Fibroblast of lung (primary cell): ENCODE results near the gene SCMH1. TPM values are rescaled to one million over a fixed set of nuclear protein-coding genes. Genes with fewer than 3 reads are reported as not detected.

Experiments
- DNase-seq, 2 donors: peaks; one replicate each; pipeline versions ENCODE4 v3.0.0 to v3.0.0-alpha.2; 2010; ENCODE audit warnings: low read depth in 2 of 2
- H2AFZ ChIP-seq: 2 replicates; pipeline ENCODE4 v1.5.1; 2012; ENCODE audit warnings: low read length, control low read depth, inconsistent platforms
- H3K27ac ChIP-seq: 2 replicates; pipeline ENCODE4 v1.5.1; 2011; ENCODE audit warnings: low read length, control low read depth; ENCODE audit not compliant: insufficient read depth
- H3K27me3 ChIP-seq: 2 replicates; pipeline ENCODE4 v1.5.1; 2011; ENCODE audit warnings: mild to moderate bottlenecking, low read length; ENCODE audit not compliant: control insufficient read depth, insufficient read depth
- H3K36me3 ChIP-seq: 2 replicates; pipeline ENCODE4 v1.5.1; 2011; ENCODE audit warnings: low read length; ENCODE audit not compliant: control insufficient read depth, insufficient read depth
- H3K4me1 ChIP-seq: 2 replicates; pipeline ENCODE4 v1.5.1; 2011; ENCODE audit warnings: low read length; ENCODE audit not compliant: control insufficient read depth, insufficient read depth; ENCODE audit errors: extremely low read depth
- H3K4me2 ChIP-seq: 2 replicates; pipeline ENCODE4 v1.5.1; 2011; ENCODE audit warnings: low read length, control low read depth; ENCODE audit not compliant: insufficient read depth; ENCODE audit errors: extremely low read depth
- H3K4me3 ChIP-seq, 4 experiments: fragments of 200-600 bp in 1 of 4; sonication (generic) in 1 of 4; replicated peaks in 1 of 4; 2 replicates each; pipeline ENCODE4 v1.5.1; 2011 to 2016; ENCODE audit warnings: low read length in 4 of 4, low read depth in 3 of 4, mild to moderate bottlenecking in 3 of 4, control low read depth in 2 of 4, inconsistent platforms in 1 of 4, mixed read lengths in 1 of 4; ENCODE audit not compliant: insufficient read depth in 1 of 4; ENCODE audit errors: control extremely low read depth in 1 of 4
- H3K79me2 ChIP-seq: 2 replicates; pipeline ENCODE4 v1.5.1; 2012; ENCODE audit warnings: mild to moderate bottlenecking, low read length, inconsistent platforms; ENCODE audit not compliant: control insufficient read depth, insufficient read depth
- H3K9ac ChIP-seq: 2 replicates; pipeline ENCODE4 v1.5.1; 2011; ENCODE audit warnings: mild to moderate bottlenecking, low read length, control low read depth; ENCODE audit not compliant: insufficient read depth
- H3K9me3 ChIP-seq: 2 replicates; pipeline ENCODE4 v1.5.1; 2012; ENCODE audit warnings: low read depth, low read length; ENCODE audit not compliant: control insufficient read depth, insufficient read depth
- H4K20me1 ChIP-seq: 2 replicates; pipeline ENCODE4 v1.5.1; 2011; ENCODE audit warnings: low read length; ENCODE audit not compliant: control insufficient read depth, insufficient read depth; ENCODE audit errors: extremely low read depth
- EZH2 ChIP-seq: IDR thresholded peaks from 2 replicates; pipeline ENCODE4 v1.5.1; 2012; ENCODE audit warnings: low read length, control low read depth, mild to moderate bottlenecking; ENCODE audit errors: missing control alignments
- polyA plus RNA-seq, 2 donors: library from polyadenylated mRNA; depleted of rRNA in 1 of 2; stranded (reverse) in 1 of 2; unstranded in 1 of 2; fragments of >200 nt; gene quantifications; 2 replicates each; pipeline ENCODE4 v1.2.1, GENCODE V29; 2011 to 2012; ENCODE audit warnings: missing spikeins in 1 of 2
- total RNA-seq: library from RNA; depleted of rRNA; stranded (reverse); fragments of >200 nt; gene quantifications from 2 replicates; pipeline ENCODE4 v1.2.1, GENCODE V29; 2014
- TF ChIP-seq, protein P1 (sequence below), 2 donors: IDR thresholded peaks in 1 of 2; conservative IDR thresholded peaks in 1 of 2; 1 replicate in 1 of 2; 2 replicates in 1 of 2; pipeline ENCODE4 v1.5.1; 2011 to 2012; ENCODE audit warnings: low read length in 2 of 2, control low read depth in 1 of 2, inconsistent platforms in 1 of 2, low read depth in 1 of 2, mild to moderate bottlenecking in 1 of 2

SCMH1 gene
- total and polyA plus RNA-seq, 2 donors (not counting 1 experiment from before 2014, with no cell fraction given), result 20.8 to 24.8 TPM

DNA sequence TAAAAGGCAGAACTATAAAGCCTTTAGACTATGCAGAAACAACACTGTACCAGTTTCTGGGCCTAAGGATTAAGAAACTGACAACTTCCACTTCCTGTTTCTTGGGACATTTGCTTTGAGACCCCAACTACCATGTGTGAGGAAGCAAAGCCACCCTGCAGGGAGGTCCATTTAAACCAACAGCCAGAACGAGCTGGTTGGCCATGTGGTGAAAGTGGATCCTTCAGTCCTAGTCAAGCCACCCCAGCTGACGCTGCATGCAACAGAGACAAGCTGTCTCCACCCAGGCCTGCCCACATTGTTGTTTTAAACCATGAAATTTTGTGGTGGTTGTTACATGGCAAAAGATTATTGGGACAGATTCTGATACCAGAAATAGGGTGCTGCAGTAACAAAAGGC is 188.8 kb downstream of the SCMH1 start:
- no peaks in the 10 kb centered on the region for H3K79me2 ChIP-seq
- H3K4me2 ChIP-seq, result no peak overlapping the region
- no peak for DNase-seq
- no peak overlapping the region for H3K27ac ChIP-seq
- H3K4me3 ChIP-seq, result no peak overlapping the region
- H3K36me3 ChIP-seq, result peaks cover 6% of the 10 kb centered on the region
- TF ChIP-seq EZH2, result no peak
- TF ChIP-seq, protein P1, sequence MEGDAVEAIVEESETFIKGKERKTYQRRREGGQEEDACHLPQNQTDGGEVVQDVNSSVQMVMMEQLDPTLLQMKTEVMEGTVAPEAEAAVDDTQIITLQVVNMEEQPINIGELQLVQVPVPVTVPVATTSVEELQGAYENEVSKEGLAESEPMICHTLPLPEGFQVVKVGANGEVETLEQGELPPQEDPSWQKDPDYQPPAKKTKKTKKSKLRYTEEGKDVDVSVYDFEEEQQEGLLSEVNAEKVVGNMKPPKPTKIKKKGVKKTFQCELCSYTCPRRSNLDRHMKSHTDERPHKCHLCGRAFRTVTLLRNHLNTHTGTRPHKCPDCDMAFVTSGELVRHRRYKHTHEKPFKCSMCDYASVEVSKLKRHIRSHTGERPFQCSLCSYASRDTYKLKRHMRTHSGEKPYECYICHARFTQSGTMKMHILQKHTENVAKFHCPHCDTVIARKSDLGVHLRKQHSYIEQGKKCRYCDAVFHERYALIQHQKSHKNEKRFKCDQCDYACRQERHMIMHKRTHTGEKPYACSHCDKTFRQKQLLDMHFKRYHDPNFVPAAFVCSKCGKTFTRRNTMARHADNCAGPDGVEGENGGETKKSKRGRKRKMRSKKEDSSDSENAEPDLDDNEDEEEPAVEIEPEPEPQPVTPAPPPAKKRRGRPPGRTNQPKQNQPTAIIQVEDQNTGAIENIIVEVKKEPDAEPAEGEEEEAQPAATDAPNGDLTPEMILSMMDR (conservative IDR thresholded peaks at IDR 0.05 in 1 of 2, IDR thresholded peaks at IDR 0.05 in 1 of 2; ENCODE audit: low read depth in 1 of 2, low read length in 2 of 2), result no peak
- no peak overlapping the region for H3K9ac ChIP-seq
- no peaks in the 10 kb centered on the region for H3K4me1 ChIP-seq
- H2AFZ ChIP-seq, result no peak overlapping the region
- no peaks in the 10 kb centered on the region for H4K20me1 ChIP-seq
- no peaks in the 10 kb centered on the region for H3K9me3 ChIP-seq
- no peaks in the 10 kb centered on the region for H3K27me3 ChIP-seq

DNA sequence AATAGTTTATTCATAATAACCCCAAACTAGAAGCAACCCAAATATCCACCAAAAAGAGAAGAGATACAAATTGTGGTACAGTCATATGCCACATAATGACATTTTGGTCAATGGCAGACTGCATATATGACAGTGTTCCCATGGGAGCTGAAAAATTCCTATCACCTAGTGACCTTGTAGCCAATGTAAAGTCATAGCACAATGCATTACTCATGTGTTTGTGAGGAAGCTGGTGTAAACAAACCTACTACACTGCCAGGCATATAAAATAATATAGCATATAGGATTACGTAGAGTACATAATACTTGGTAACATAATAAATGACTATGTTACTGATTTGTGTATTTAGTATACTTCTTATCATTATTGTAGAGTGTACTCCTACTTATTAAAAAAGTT is 191.1 kb downstream of the SCMH1 start:
- Histone ChIP-seq H3K36me3 (peaks cover 8% of the 10 kb centered on the region), H3K9me3 (no peaks in the 10 kb centered on the region), H3K27me3 (no peaks in the 10 kb centered on the region), H3K27ac (no peak overlapping the region), H3K4me3 (no peak overlapping the region), H4K20me1 (no peaks in the 10 kb centered on the region), H3K9ac (no peak overlapping the region), H3K4me1 (no peaks in the 10 kb centered on the region), H2AFZ (no peak overlapping the region), H3K79me2 (no peaks in the 10 kb centered on the region), H3K4me2 (no peak overlapping the region)
- DNase-seq, result no peak
- TF ChIP-seq EZH2, result no peak
- TF ChIP-seq, protein P1 (conservative IDR thresholded peaks at IDR 0.05 in 1 of 2, IDR thresholded peaks at IDR 0.05 in 1 of 2; ENCODE audit: low read depth in 1 of 2, low read length in 2 of 2), result no peak

DNA sequence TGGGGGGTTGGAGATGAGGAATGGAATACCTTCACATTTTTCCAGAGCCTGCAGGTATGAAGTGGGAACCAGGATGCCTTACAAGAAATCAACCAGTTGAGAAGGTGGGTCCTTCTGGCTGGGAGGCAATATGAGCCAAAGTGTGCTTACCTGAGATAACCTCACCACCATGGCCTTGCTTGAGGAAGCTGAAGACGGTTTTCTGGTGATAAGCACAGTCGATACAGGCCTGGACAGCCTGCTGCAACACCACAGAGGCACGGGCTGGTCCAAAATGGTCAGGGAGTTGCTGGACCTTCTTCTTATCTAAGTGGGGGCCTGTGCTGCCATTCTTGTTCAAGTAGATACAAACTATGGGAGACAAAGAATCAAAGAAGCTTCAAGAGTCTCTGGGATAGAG is 193.6 kb downstream of the SCMH1 start:
- Histone ChIP-seq H3K27me3 (no peaks in the 10 kb centered on the region), H3K9ac (no peak overlapping the region), H3K4me3 (no peak overlapping the region), H4K20me1 (no peaks in the 10 kb centered on the region), H3K4me2 (no peak overlapping the region), H3K9me3 (no peaks in the 10 kb centered on the region), H3K4me1 (no peaks in the 10 kb centered on the region), H3K79me2 (no peaks in the 10 kb centered on the region), H3K27ac (no peak overlapping the region), H2AFZ (no peak overlapping the region), H3K36me3 (peaks cover 8% of the 10 kb centered on the region)
- no peak for DNase-seq
- TF ChIP-seq, protein P1 (conservative IDR thresholded peaks at IDR 0.05 in 1 of 2, IDR thresholded peaks at IDR 0.05 in 1 of 2; ENCODE audit: low read depth in 1 of 2, low read length in 2 of 2), result no peak
- TF ChIP-seq EZH2, result no peak
